ENCODE results near the gene COL9A1.

DNA sequence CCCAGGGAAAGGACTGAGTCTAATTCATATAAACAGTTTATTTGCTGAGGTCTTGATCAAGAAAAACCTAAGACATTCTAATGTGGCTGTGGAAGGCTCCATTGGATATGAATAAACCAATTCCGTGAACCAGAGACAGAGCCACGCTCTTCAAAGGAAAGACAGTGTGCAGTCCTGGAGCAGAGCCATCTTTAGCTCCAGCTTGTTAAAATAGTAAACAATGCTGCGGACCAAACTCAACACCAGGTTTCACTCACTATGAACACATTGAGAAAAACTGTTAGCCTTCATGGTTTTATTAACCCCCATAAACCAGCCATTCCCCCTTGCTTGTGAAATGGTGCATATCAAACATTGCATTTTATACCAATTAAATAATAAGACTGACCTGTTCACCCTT lies 61.9 kb downstream of the COL9A1 start:
- no peak for TF ChIP-seq EZH2 (optimal IDR thresholded peaks at IDR 0.05; ENCODE audit: low read depth, low read length)
- TF ChIP-seq, protein P1, sequence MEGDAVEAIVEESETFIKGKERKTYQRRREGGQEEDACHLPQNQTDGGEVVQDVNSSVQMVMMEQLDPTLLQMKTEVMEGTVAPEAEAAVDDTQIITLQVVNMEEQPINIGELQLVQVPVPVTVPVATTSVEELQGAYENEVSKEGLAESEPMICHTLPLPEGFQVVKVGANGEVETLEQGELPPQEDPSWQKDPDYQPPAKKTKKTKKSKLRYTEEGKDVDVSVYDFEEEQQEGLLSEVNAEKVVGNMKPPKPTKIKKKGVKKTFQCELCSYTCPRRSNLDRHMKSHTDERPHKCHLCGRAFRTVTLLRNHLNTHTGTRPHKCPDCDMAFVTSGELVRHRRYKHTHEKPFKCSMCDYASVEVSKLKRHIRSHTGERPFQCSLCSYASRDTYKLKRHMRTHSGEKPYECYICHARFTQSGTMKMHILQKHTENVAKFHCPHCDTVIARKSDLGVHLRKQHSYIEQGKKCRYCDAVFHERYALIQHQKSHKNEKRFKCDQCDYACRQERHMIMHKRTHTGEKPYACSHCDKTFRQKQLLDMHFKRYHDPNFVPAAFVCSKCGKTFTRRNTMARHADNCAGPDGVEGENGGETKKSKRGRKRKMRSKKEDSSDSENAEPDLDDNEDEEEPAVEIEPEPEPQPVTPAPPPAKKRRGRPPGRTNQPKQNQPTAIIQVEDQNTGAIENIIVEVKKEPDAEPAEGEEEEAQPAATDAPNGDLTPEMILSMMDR (IDR thresholded peaks at IDR 0.05; ENCODE audit: low read length) = no peak
- TF ChIP-seq EZH2phosphoT487 (IDR thresholded peaks at IDR 0.05; ENCODE audit: low read length) = no peak
